HCT116 (cell line): Measurements from ENCODE around the gene YEATS4.

Experiments used
- RAD21 ChIP-seq: IDR thresholded peaks from 2 replicates; pipeline ENCODE4 v1.6.1; 2012; ENCODE audit warnings: low read depth, mild to moderate bottlenecking
- SIN3A ChIP-seq: IDR thresholded peaks from 2 replicates; pipeline ENCODE4 v1.6.1; 2012; ENCODE audit warnings: low read depth
- YY1 ChIP-seq: IDR thresholded peaks from 2 replicates; pipeline ENCODE4 v1.6.1; 2011; ENCODE audit warnings: low read length, low read depth, moderate library complexity, mild to moderate bottlenecking; ENCODE audit not compliant: insufficient replicate concordance; ENCODE audit errors: extremely low read depth
- TF ChIP-seq, protein P1 (sequence below), 3 experiments: fragments of 200-600 bp in 1 of 3; sonication (generic) in 1 of 3; IDR thresholded peaks in 2 of 3; conservative IDR thresholded peaks in 1 of 3; 2 replicates each; pipeline ENCODE4 v1.5.1; 2012 to 2017; ENCODE audit warnings: low read depth in 2 of 3, low read length in 2 of 3, antibody characterized with exemption in 1 of 3, borderline replicate concordance in 1 of 3, control low read depth in 1 of 3, mild to moderate bottlenecking in 1 of 3, mixed read lengths in 1 of 3, mixed run types in 1 of 3, moderate library complexity in 1 of 3; ENCODE audit not compliant: insufficient read depth in 1 of 3

- TF ChIP-seq, protein P1, sequence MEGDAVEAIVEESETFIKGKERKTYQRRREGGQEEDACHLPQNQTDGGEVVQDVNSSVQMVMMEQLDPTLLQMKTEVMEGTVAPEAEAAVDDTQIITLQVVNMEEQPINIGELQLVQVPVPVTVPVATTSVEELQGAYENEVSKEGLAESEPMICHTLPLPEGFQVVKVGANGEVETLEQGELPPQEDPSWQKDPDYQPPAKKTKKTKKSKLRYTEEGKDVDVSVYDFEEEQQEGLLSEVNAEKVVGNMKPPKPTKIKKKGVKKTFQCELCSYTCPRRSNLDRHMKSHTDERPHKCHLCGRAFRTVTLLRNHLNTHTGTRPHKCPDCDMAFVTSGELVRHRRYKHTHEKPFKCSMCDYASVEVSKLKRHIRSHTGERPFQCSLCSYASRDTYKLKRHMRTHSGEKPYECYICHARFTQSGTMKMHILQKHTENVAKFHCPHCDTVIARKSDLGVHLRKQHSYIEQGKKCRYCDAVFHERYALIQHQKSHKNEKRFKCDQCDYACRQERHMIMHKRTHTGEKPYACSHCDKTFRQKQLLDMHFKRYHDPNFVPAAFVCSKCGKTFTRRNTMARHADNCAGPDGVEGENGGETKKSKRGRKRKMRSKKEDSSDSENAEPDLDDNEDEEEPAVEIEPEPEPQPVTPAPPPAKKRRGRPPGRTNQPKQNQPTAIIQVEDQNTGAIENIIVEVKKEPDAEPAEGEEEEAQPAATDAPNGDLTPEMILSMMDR (IDR thresholded peaks at IDR 0.05 in 2 of 3, conservative IDR thresholded peaks at IDR 0.05 in 1 of 3; ENCODE audit: borderline replicate concordance in 1 of 3, insufficient read depth in 1 of 3, low read depth in 2 of 3, low read length in 2 of 3) = no peak
- TF ChIP-seq RAD21 (no peak), YY1 (no peak), SIN3A (no peak)
Observed at GRCh38 chr12:69383074-69383473, 23.5 kb downstream of the YEATS4 start.
